HL-60 (cell line): ENCODE results near the gene BNIP1.

ENCODE experiments used
- DNase-seq, 2 experiments: peaks; one replicate each; pipeline ENCODE4 v3.0.0-alpha.2; 2010 to 2020; ENCODE audit warnings: low read depth in 1 of 2, low spot score in 1 of 2
- H3K27ac ChIP-seq: fragments of 250-450 bp; sonication (Bioruptor Pico); replicated peaks from 2 replicates; pipeline ENCODE4 v1.5.1; 2020; ENCODE audit warnings: mild to moderate bottlenecking, moderate library complexity
- H3K27me3 ChIP-seq: fragments of 250-450 bp; sonication (Bioruptor Pico); 2 replicates; pipeline ENCODE4 v1.5.1; 2021; ENCODE audit warnings: mild to moderate bottlenecking, moderate library complexity; ENCODE audit not compliant: insufficient read depth, poor library complexity, severe bottlenecking
- H3K4me3 ChIP-seq: replicated peaks from 2 replicates; pipeline ENCODE4 v1.5.1; 2011; ENCODE audit warnings: mild to moderate bottlenecking, control low read depth, low read length; ENCODE audit not compliant: insufficient read depth
- GABPA ChIP-seq: IDR thresholded peaks from 2 replicates; pipeline ENCODE4 v1.6.1; 2012; ENCODE audit warnings: low read depth
- POLR2AphosphoS5 ChIP-seq: IDR thresholded peaks from 2 replicates; pipeline ENCODE4 v1.6.1; 2012; ENCODE audit warnings: low read depth
- SPI1 ChIP-seq: IDR thresholded peaks from 2 replicates; pipeline ENCODE4 v1.6.1; 2012; ENCODE audit warnings: low read depth, mild to moderate bottlenecking, borderline replicate concordance
- TF ChIP-seq, protein P1 (sequence below): IDR thresholded peaks from one replicate; pipeline ENCODE4 v1.5.1; 2011; ENCODE audit warnings: low read length, control low read depth, inconsistent platforms; ENCODE audit not compliant: insufficient read depth
- TF ChIP-seq, protein P2 (sequence below): IDR thresholded peaks from 2 replicates; pipeline ENCODE4 v1.6.1; 2012; ENCODE audit warnings: low read depth; ENCODE audit not compliant: insufficient replicate concordance

Gene BNIP1

DNA sequence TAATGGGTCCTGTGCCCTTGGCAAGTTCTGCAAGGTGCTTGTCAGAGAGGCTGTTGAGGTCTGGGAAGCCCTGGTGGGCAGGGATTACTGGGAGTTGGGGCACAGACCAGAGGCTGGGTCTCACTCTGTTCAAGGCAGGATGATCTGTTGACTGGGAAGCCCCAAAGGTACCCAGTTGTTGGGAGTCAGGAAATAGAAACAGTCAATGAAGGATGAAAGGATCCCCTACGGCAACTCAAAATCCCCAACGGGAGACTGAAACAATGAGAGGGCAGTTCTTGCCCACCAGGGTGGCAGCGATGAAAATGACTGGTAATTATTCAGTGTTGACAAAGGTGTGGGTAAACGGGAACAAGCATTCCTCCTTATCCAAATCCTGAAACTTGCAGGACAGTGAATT lies 31.2 kb downstream of the BNIP1 start:
- H3K27me3 ChIP-seq, result no peaks in the 10 kb centered on the region
- DNase-seq, result no peak
- H3K27ac ChIP-seq, result no peak overlapping the region
- H3K4me3 ChIP-seq, result no peak overlapping the region
- TF ChIP-seq POLR2AphosphoS5 (no peak), SPI1 (no peak), GABPA (no peak)
- TF ChIP-seq, protein P1, sequence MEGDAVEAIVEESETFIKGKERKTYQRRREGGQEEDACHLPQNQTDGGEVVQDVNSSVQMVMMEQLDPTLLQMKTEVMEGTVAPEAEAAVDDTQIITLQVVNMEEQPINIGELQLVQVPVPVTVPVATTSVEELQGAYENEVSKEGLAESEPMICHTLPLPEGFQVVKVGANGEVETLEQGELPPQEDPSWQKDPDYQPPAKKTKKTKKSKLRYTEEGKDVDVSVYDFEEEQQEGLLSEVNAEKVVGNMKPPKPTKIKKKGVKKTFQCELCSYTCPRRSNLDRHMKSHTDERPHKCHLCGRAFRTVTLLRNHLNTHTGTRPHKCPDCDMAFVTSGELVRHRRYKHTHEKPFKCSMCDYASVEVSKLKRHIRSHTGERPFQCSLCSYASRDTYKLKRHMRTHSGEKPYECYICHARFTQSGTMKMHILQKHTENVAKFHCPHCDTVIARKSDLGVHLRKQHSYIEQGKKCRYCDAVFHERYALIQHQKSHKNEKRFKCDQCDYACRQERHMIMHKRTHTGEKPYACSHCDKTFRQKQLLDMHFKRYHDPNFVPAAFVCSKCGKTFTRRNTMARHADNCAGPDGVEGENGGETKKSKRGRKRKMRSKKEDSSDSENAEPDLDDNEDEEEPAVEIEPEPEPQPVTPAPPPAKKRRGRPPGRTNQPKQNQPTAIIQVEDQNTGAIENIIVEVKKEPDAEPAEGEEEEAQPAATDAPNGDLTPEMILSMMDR, result no peak
- TF ChIP-seq, protein P2, sequence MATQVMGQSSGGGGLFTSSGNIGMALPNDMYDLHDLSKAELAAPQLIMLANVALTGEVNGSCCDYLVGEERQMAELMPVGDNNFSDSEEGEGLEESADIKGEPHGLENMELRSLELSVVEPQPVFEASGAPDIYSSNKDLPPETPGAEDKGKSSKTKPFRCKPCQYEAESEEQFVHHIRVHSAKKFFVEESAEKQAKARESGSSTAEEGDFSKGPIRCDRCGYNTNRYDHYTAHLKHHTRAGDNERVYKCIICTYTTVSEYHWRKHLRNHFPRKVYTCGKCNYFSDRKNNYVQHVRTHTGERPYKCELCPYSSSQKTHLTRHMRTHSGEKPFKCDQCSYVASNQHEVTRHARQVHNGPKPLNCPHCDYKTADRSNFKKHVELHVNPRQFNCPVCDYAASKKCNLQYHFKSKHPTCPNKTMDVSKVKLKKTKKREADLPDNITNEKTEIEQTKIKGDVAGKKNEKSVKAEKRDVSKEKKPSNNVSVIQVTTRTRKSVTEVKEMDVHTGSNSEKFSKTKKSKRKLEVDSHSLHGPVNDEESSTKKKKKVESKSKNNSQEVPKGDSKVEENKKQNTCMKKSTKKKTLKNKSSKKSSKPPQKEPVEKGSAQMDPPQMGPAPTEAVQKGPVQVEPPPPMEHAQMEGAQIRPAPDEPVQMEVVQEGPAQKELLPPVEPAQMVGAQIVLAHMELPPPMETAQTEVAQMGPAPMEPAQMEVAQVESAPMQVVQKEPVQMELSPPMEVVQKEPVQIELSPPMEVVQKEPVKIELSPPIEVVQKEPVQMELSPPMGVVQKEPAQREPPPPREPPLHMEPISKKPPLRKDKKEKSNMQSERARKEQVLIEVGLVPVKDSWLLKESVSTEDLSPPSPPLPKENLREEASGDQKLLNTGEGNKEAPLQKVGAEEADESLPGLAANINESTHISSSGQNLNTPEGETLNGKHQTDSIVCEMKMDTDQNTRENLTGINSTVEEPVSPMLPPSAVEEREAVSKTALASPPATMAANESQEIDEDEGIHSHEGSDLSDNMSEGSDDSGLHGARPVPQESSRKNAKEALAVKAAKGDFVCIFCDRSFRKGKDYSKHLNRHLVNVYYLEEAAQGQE, result no peak

DNA sequence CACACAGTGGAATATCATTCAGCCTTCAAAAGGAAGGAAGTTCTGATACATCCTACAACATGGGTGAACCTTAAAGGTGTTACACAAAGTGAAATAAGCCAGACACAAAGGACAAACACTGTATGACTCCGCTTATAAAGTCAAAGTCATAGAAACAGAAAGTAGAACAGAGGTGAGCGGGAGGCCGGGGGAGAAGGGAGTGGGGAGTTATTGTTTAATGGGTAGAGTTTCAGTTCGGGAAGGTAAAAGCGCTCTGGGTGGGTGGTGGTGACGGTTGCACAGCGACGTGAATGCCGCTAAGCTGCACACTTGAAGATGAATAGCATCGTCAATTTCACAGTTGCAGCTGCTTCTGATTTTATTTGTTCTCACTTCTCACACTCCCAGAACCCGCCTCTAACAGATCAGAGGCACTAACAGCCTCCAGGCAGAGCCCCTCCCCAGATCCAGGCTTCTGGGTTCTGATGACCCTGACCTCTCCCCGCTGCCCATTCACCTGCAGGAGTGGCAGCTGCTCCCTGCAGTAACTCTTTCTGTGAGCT lies 34.1 kb downstream of the BNIP1 start:
- TF ChIP-seq POLR2AphosphoS5 (no peak), SPI1 (no peak), GABPA (no peak)
- TF ChIP-seq, protein P2, result no peak
- TF ChIP-seq, protein P1, result no peak
- no peak for DNase-seq
- H3K27ac ChIP-seq, result no peak overlapping the region
- no peaks in the 10 kb centered on the region for H3K27me3 ChIP-seq
- H3K4me3 ChIP-seq, result no peak overlapping the region

DNA sequence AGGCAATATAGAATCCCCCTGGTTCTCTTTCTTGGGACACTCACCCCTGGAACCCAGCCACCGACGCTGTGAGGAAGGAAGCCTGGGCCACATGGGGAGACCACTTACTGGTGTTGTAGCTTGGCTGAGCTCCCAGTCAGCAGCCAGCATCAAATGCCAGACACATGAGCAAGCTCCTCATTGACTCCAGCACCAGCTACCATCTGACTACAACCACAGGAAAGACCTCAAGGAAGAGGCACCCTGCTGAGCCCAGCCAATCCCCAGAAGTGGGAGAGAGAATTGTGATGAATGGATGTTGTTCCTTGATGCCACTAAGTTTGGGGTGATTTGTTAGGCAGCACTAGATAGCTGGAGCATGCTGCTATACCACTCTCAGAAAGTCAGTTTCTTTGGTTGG lies 36.0 kb downstream of the BNIP1 start:
- Histone ChIP-seq H3K4me3 (no peak overlapping the region), H3K27me3 (no peaks in the 10 kb centered on the region), H3K27ac (no peak overlapping the region)
- DNase-seq, result no peak
- TF ChIP-seq POLR2AphosphoS5, result no peak
- TF ChIP-seq, protein P2, result no peak
- TF ChIP-seq, protein P1, result no peak
- TF ChIP-seq GABPA, result no peak
- TF ChIP-seq SPI1, result no peak
